Kidney (tissue), 14 donors: ENCODE results near the gene SH3GLB1. TPM values are rescaled to one million over a fixed set of nuclear protein-coding genes. Genes with fewer than 3 reads are reported as not detected.

Experiments used
- DNase-seq, 5 donors: peaks; one replicate each; pipeline ENCODE4 v3.0.0-alpha.2; 2013 to 2020
- FAIRE-seq: peaks from 2 replicates; lab custom pipeline; 2012; peaks lifted over from hg19 to GRCh38; lab: Jason Lieb, UNC
- H3K27ac ChIP-seq, 2 donors: one replicate each; pipeline ENCODE4 v1.7.0; 2013; ENCODE audit warnings: low read depth in 2 of 2, low read length in 2 of 2, inconsistent platforms in 1 of 2
- H3K27me3 ChIP-seq: one replicate; pipeline ENCODE4 v1.7.1; 2013; ENCODE audit warnings: low read length, inconsistent platforms; ENCODE audit not compliant: control insufficient read depth, insufficient read depth
- H3K36me3 ChIP-seq, 3 donors: one replicate each; pipeline versions ENCODE4 v1.7.0 to v1.7.1; 2013; ENCODE audit warnings: low read length in 3 of 3, control low read depth in 1 of 3, inconsistent platforms in 1 of 3; ENCODE audit not compliant: insufficient read depth in 3 of 3, control insufficient read depth in 2 of 3
- H3K4me1 ChIP-seq, 3 donors: one replicate each; pipeline versions ENCODE4 v1.7.0 to v1.7.1; 2013; ENCODE audit warnings: low read length in 3 of 3, inconsistent platforms in 1 of 3, low read depth in 1 of 3; ENCODE audit not compliant: control insufficient read depth in 2 of 3, insufficient read depth in 2 of 3
- H3K4me3 ChIP-seq, 3 donors: one replicate each; pipeline versions ENCODE4 v1.7.0 to v1.8.1; 2013; ENCODE audit warnings: low read length in 3 of 3, control low read depth in 1 of 3, inconsistent platforms in 1 of 3
- H3K9ac ChIP-seq, 3 donors: one replicate each; pipeline versions ENCODE4 v1.7.0 to v1.7.1; 2013; ENCODE audit warnings: low read length in 3 of 3, control low read depth in 1 of 3, inconsistent platforms in 1 of 3
- H3K9me3 ChIP-seq, 3 donors: one replicate each; pipeline versions ENCODE4 v1.7.0 to v1.7.1; 2013; ENCODE audit warnings: low read length in 3 of 3, control low read depth in 1 of 3, inconsistent platforms in 1 of 3; ENCODE audit not compliant: control insufficient read depth in 2 of 3, insufficient read depth in 1 of 3
- intact Hi-C: fragments of 100-400 bp; cut with DNase I; formaldehyde crosslinking; loops from one replicate; pipeline ENCODE4 v1.11.1; 2022
- polyA plus RNA-seq: library from polyadenylated mRNA; stranded (reverse); fragments of 350-450 nt; fragmentation: Illumina TruSeq; extraction: RNeasy Lipid Tissue Mini Kit (QIAGEN cat#74804); gene quantifications from one replicate; pipeline ENCODE4 v1.2.3, GENCODE V29; 2014; ENCODE audit warnings: low read depth, low replicate concordance; ENCODE audit not compliant: insufficient read depth
- total RNA-seq: library from RNA; stranded (reverse); fragmentation: NEBNext Ultra II Directional; extraction: Animal tissue kit (Norgen Biotek cat#: 25700); gene quantifications from one replicate; pipeline ENCODE4 v1.2.1, GENCODE V29; 2021
- TF ChIP-seq, protein P1 (sequence below): IDR thresholded peaks from 3 replicates; pipeline ENCODE4 v1.5.1; 2012; ENCODE audit warnings: mild to moderate bottlenecking, moderate library complexity, borderline replicate concordance; ENCODE audit not compliant: insufficient read depth; ENCODE audit errors: extremely low read depth
- donor health status: control.
- donor health status: control.
- donor health status: control.
- donor health status: control.
- donor health status: control.
- donor health status: DM: yes; HTN: yes; CAD: no.
- donor health status: Normal renal cell carcinoma (clear cell type).

SH3GLB1 gene
- total and polyA plus RNA-seq, 2 donors from 2014 or later = 47.9 to 79.7 TPM

DNA sequence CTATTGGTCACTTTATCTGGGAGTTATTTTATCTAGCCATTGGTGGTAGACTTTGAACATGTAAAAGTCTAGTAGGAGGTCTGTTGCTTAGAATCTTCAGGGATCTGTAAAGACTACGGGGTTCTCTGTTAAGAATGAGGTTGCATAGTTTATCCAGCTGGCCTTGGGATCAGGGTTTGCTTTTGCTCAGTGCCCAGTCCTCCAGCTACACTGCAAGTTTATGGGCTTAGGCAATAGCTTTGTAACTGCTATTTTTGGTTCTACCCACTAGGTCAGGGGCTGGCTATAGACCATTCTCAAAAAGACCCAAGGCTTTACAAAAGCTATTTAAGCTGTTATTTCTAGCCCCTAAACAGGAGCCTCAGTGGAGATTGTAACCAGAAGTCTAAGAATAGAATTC is 9.8 kb downstream of the SH3GLB1 start:
- H3K9me3 ChIP-seq = no peaks in the 10 kb centered on the region
- DNase-seq (no peak), FAIRE-seq (no peak)
- H3K27ac ChIP-seq = no peak overlapping the region
- no peaks in the 10 kb centered on the region for H3K36me3 ChIP-seq
- no peaks in the 10 kb centered on the region for H3K27me3 ChIP-seq
- intact Hi-C loops = no loop called here
- H3K4me1 ChIP-seq = peaks cover 0 to 14% (median 2%) of the 10 kb centered on the region in 3 donors
- TF ChIP-seq, protein P1, sequence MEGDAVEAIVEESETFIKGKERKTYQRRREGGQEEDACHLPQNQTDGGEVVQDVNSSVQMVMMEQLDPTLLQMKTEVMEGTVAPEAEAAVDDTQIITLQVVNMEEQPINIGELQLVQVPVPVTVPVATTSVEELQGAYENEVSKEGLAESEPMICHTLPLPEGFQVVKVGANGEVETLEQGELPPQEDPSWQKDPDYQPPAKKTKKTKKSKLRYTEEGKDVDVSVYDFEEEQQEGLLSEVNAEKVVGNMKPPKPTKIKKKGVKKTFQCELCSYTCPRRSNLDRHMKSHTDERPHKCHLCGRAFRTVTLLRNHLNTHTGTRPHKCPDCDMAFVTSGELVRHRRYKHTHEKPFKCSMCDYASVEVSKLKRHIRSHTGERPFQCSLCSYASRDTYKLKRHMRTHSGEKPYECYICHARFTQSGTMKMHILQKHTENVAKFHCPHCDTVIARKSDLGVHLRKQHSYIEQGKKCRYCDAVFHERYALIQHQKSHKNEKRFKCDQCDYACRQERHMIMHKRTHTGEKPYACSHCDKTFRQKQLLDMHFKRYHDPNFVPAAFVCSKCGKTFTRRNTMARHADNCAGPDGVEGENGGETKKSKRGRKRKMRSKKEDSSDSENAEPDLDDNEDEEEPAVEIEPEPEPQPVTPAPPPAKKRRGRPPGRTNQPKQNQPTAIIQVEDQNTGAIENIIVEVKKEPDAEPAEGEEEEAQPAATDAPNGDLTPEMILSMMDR = no peak
- H3K4me3 ChIP-seq = no peak overlapping the region
- no peak overlapping the region for H3K9ac ChIP-seq

DNA sequence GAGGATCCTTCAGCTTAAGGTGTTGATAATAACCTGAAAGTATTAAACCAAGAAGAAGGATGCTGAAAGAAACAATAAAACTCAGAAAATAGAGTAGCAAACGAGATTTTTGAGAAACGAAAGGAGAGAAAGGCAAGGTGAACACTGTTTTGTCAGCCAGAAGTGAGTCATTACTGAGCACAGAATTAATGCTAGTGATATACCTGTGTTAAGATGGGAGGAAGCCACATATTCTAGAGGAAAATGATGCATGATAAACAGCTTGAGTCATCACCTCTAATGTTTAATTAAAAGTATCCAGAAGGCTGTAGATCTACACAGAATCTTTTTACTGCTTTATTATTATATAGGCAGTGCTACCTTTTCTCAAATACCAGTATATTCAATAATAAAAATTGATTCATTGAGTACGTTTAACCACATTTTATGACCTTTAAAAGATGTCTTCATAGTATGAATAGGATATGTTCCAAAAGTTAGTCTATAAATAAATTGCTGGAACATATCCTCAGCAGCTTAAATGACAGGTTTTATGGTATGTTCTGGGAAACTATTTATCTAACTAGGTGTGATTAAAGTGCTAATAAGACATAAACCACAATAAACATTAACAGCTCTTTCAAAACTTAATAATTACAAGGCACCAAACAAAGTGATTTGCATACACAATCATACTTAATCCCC is 10.3 kb downstream of the SH3GLB1 start:
- FAIRE-seq (no peak), DNase-seq (no peak)
- Histone ChIP-seq H3K27me3 (no peaks in the 10 kb centered on the region), H3K4me1 (peaks cover 0 to 13% (median 2%) of the 10 kb centered on the region in 3 donors), H3K27ac (no peak overlapping the region), H3K4me3 (no peak overlapping the region), H3K9me3 (no peaks in the 10 kb centered on the region), H3K9ac (no peak overlapping the region), H3K36me3 (no peaks in the 10 kb centered on the region)
- TF ChIP-seq, protein P1 = no peak
- intact Hi-C loops = no loop called here

DNA sequence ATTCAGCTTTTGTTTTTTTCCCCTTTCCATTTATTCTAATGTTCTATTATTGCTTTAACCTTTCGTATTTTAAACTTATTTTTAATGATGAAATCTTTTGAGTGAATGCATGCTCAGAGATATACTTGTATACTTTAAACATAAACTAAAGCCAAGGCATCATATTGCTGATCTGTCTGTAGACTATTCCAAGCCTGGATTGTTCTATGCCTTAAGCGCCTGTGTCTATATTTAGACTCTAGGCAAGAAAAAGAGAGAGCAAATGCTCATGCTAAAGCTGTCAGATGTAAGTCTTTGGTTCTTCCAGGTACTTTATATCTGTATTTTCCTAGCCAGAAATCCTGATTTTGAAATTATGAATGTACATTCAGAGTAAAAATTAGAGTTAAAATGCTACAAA is 14.4 kb downstream of the SH3GLB1 start:
- Histone ChIP-seq H3K4me3 (no peak overlapping the region), H3K36me3 (peaks cover 0 to 8% (median 2%) of the 10 kb centered on the region in 3 donors), H3K9ac (no peak overlapping the region), H3K9me3 (no peaks in the 10 kb centered on the region), H3K27me3 (no peaks in the 10 kb centered on the region), H3K27ac (no peak overlapping the region), H3K4me1 (peaks cover 0 to 2% (median 0%) of the 10 kb centered on the region in 3 donors)
- FAIRE-seq (no peak), DNase-seq (no peak)
- intact Hi-C loops = no loop called here
- TF ChIP-seq, protein P1 = no peak
